Fibroblast of skin of right quadriceps (primary cell): ENCODE results near the gene PIGZ.
"Not testable (repeated sequence)": the region's sequence is repeated elsewhere in the genome, so short reads cannot be mapped to it uniquely, and the experiment has no call there.

Experiments used
- DNase-seq: peaks from one replicate; pipeline ENCODE4 v3.0.0-alpha.2; 2013

Gene PIGZ

DNA sequence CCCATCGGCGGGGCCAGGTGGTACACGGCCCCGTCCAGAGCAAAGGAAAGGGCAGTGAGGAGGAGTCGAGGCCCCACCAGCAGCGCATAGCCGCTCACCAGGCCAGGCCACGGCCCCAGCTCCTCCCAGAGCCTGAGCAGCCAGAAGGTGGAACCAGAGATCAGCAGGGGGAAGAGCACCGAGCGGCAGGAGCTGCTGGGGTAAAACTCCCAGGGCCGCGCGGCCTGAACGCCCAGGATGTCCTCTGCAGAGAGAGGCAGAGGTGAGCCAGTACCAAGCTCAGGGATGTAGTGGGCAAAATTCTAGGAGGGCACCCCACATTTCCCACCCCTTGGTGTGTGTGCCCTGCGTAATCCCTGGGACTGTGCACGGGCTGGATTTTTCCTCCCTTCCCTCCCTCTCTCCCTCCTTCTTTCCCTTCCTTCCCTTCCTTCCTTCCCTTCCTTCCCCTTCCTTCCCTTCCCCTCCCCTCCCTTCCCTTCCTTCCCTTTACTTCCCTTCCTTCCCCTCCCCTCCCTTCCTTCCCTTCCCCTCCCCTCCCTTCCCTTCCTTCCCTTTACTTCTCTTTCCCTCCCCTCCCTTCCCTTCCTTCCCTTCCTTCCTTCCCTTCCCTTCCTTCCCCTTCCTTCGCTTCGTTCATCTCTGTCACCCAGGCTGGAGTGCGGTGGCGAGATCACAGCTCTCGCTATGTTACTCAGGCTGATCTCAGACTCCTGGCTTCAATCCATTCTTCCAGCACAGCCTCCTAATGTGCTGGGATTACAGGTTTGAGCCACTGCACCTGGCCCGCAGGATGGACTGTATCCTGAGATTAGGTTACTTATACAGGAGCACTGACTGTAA lies 20.0 kb downstream of the PIGZ start:
- DNase-seq, result no peak

DNA sequence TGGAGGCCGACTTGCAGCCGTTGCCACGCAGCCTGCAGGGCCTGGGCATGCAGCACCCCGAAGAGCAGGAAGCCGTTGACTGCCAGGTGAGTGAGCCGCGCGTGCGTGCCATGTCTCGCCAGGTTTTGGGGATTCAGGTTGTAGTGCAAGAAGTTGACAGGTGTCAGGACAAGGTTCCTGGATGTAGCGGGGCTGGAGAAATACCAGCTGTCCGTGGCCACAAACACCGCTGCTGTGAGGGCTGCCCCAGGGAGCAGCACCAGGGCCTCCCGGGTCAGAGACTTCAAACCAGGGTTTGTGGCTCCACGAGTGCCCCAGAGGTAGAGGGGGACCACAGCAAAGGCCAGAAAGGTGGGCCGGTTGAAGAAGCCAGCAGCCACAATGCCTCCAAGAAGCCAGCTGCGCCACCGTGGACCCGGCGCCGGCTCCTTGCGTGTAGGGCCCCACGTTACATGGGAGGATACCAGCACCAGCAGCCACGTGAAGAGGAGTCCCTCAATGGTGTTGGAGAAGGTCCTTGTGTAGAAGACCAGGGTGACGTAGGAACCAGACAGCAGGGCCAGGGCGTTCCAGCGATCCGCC lies 20.7 kb downstream of the PIGZ start:
- DNase-seq, result no peak

DNA sequence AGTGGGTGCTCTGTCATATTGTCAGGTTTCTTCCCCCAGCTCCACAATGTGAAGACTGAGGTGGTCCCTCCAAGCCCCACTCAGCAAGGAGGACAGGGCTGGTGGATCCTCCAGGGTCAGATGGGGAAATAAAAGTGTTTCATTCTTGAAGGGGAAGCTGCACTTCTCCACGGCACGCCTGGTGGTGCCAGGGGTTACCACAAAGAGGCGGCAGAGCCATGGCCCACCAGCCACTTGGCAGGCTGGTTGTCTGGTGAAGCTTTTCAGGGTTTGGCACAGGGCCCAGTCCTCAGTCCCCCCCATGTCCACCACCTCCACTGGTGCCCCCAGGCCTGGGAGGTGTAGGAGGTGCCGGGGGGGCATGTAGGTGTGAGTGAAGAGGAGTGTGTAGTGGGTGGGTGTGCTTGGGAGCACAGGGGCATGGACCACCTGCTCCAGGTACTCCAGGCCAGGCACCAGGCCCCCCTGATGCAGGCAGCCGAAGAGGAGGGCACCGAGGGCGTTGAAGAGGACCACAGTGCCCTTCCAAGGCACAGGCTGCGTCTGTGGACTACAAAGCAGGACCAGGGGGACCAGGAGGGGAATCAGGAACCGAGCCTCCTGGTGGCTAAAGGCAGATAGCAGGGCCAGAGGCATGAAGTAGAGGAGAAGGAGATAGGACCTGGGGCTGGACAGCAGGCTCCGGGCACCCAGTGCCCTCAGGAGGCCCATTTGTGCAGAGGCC lies 21.3 kb downstream of the PIGZ start:
- DNase-seq, result no peak

DNA sequence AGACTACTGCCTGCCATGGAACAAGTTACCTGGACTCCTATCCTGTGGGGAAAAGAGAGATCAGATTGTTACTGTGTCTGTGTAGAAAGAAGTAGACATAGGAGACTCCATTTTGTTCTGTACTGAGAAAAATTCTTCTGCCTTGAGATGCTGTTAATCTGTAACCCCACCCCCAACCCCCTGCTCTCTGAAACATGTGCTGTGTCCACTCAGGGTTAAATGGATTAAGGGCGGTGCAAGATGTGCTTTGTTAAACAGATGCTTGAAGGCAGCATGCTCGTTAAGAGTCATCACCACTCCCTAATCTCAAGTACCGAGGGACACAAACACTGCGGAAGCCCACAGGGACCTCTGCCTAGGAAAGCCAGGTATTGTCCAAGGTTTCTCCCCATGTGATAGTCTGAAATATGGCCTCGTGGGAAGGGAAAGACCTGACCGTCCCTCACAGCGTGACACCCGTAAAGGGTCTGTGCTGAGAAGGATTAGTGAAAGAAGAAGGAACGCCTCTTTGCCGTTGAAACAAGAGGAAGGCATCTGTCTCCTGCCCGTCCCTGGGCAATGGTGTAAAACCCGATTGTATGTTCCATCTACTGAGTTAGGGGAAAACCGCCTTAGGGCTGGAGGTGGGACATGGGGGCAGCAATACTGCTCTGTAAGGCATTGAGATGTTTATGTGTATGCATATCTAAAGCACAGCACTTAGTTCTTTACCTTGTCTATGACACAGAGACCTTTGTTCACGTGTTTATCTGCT lies 24.4 kb downstream of the PIGZ start:
- DNase-seq, result not testable (repeated sequence)

DNA sequence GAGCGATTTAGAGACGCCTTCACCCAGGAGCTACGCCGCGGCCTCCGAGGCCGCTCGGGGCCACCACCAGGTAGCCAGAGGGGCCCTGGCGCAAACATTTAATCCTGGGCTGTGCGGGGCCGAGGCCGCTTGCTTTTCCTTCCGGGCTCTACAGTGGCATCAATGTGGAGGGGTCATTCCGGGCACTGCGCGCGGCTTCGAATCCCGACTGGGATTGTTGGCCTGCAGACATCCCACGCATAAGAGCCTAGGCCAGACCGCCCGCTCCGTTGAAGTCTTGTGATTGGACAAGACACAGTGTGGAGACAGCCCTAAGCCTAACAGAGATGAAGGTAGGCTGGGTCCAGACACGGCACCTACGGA lies 25.7 kb downstream of the PIGZ start:
- DNase-seq, result peak; percentile 10

DNA sequence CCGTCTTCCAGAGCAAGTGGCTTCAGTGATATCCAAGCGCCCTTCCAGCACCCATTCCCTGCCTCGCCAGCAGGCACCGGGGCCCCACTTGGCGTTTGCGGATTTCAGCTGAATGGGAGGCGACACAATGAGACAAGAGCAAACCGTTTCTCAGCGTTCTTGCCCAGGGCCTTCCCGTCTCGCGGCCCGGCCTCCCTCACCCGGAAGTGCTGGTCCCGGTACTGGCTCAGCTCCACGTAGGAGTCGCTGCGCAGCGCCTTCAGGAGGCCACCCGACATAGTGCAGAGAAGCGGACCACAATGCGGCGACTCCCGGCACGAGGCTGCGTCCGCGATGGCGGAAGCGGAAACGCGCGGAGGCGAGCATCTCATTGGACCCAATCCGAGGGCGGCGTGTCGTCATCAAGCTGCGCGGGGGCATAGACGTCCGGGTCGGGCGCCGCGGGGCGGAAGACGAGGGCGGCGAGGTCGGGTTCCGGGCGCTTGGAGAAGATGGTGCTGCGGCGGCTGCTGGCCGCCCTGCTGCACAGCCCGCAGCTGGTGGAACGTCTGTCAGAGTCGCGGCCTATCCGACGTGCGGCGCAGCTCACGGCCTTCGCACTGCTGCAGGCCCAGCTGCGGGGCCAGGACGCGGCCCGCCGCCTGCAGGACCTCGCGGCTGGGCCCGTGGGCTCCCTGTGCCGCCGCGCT lies 26.3 kb downstream of the PIGZ start, which contains the start of gene NCBP2:
TSS of gene NCBP2 (minus strand) at position 303 of the 689 bp plus-strand sequence. CDS start at position 278, 25 bp downstream.
- peak; percentile 98 for DNase-seq

DNA sequence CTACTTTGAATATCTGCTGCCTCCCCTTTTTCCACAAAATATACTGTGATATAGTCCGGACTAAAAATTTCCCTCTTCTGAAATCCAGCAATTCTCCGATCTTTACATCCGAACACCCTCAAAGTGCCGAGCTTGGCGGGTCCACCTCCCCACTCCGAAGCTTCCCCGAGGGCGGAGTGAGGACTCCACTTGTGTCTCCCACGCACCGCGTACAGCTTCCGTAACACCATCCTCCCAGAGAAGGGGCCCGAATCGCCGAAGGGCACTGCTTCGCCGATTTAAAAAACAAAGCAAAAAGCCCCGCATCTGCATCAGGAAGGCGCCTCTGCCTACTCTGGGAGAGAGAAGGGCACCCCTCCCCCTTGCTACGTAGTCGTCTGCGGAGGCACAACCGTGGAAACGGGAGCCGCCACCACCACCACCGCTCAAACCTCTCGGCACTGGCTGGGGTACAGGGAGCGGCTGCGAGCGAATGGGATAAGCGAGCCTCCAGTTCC lies 26.9 kb downstream of the PIGZ start:
- DNase-seq, result peak; percentile 29

DNA sequence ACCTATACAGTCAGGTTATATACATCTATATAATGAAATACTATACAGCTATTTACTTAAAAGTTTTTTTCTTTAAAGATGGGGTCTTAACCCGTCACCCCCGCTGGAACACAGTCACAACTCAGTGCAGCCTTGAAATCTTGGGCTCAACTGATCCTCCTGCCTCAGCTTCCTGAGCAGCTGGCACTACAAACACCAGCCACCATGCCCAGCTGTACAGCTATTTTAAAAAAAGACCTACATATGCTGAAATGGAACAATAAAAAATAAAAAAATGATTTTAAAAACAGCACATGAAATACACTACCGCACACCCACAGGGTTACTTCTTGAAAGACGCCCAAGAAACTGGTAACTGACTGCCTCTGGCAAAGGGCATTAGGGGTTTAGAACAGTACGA lies 30.1 kb downstream of the PIGZ start:
- no peak for DNase-seq

DNA sequence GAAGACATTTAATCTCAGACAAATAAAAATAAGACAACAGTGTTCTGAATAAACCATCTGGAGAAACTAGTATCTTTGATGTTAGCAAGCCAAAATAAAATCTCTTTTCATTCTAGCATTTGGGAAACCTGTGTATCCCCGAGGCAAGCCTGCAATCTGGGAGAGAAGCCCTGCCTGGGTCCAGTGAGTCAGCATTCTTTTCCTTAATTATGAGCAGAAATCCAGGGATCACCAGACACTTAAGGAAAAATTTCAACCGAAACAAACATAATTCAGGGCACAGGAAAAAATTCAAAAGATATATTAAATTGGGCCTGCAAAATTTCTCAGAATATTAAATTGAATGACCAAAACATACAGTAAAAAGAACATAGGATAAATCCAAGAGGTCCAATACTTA lies 30.5 kb downstream of the PIGZ start:
- no peak for DNase-seq

DNA sequence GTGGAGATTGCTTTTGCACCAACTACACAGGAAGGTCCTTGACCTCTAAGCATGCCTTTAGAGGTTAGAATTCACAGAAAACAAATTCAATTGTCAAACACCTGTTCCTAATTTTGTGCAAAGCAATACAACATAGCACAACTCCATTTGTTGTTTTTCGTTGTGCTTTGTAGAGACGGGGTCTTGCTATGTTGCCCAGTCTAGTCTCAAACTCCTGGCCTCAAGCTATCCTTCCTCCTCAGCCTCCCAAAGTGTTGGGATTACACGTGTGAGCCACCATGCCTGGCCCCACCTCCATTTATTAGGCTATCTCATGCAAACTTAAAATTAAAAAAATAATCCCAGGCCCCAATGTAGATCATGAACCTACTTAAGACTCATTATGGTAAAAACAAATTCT lies 32.3 kb downstream of the PIGZ start:
- no peak for DNase-seq

DNA sequence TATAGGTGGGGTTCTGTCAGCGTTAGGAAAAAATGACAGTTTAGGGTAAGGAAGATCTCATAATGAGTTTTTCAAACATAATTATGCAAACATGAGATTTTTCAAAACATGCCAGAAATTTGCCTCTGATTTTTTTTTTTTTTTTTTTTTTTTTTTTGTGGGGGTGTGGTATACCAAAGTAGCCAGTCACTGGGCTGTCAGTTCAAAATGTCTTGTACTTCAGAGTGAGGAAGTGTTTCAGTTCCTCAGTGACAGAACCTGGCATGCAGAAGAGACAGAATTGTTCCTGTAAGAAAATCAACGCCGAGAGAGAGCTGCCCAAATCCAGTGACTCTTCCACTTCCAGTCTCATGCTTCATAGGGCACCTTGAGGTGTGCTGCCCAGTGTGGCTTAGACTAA lies 36.0 kb downstream of the PIGZ start:
- DNase-seq, result no peak

DNA sequence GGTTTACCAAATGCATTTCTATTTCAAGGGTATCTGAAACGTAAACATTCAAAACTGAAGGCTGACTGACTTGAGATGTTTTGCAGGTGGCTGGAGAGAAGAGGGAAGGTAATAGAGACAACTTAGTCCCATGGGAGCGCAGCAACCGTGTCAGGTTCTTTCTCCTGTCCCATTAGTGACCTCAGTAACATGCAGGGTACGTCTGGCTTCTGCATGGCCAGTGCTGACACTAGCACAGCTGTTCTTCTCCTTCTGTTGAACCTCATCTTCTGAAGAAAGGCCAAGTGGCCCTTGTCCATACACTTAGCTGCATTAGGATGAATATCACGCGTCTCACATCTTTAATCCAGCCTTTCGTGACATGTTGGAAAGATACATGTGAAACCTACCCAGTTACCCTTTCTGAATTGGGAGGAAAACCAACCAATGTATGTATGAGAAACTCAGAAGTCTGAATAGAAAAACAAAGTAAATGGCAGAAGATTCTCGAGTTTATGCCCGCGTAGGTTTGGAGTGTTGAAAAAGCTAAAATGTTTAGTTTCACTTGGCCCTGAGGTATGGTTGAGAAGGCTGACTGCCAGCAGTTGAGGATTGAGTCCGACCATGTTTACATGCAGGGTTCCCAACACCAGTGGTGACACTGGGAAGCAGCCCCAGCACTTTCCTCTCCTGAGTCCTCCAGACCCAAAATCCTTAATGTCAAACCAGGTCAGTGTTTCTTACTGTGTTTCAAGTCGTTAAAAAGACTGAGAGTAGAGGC lies 36.6 kb downstream of the PIGZ start:
- DNase-seq, result no peak

DNA sequence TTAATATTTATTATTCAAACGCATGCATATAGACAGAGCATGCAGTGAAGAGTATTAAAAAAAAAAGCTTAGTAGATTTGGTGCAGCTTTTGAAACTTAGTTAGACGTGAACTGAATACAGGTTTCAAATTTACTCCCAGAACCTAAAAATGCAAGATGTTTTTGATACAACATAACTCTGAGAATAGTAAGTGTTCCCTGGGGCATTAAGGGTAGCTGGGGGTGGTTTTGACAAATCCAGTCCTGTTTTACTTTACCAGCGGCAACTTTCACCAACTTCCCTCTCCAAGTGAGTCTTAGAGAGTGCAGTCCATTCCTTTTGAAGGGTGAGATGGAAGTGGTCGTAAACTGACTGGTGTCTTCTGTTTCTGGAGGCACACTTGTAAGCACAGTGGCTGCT lies 37.5 kb downstream of the PIGZ start:
- DNase-seq, result no peak

DNA sequence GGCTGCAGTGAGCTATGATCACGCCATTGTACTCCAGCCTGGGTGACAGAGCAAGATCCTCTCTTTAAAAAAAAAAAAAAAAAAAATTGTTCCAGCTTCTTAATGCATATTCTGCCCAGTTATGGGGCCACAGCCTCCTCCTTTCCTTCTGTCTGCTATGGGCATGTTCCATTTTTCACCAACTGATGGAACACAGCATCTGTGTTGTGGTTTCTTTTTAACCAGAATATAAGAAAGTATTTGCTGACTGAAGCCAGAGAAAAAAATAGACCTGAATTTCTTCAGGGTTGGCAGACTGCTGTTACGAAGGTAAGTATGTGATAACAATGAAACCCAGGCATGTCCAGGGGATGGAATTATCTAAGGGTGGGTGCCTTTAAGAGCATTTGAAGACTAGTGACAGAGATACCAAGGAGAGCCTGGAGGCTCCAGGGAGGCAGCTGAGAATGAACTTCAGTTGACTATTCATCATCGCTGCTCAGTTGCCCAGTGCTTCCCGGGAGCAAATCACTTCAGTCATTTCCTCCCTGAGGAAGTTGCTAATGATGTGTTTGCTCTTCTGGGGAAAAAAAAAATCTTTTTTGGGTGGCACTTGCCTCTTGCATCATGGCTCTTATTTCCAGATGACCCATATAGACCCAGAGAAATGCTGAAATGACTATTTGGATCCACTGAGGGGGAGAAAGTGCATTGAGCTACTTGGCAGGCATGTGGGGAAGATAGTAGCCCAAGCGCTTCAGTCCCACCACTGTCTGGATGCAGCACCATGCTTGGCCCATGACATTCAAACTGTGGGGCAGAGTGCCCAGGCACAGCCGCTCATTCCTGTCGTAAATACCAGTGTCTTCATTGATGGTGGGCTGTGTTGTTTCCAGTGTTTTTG lies 40.8 kb downstream of the PIGZ start:
- no peak for DNase-seq

DNA sequence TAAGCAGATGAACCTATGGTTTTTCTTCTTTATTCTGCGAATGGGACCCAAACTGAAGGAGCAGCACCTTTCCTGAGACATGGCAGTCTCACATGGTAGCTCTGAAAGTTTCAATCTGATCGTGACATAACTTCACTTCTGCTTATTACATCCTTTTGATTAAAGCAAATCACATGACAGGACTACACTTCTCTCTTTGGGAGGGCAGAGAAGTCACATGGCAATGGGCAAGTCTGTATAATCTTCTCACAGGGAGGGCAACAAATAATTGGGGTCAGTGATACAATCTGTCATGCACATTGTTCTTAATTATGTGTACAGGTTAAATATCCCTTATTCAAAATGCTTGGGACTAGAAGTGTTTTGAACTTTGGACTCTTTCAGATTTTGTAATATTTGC lies 47.9 kb downstream of the PIGZ start:
- no peak for DNase-seq

DNA sequence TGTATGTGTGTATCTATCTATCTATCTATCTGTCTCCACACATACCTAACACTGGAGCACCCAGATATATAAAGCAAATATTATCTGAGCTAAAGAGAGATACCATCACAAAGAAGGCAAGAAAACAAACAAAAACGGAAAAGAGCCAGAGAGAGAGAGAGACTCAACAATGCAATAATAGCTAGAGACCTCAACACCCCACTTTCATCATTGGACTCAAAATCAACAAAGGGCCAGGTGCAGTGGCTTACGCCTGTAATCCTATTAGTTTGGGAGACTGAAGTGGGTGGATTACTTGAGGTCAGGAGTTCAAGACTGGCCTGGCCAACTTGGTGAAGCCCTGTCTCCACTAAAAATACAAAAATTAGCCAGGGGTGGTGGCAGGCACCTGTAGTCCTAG lies 49.7 kb downstream of the PIGZ start:
- no peak for DNase-seq

DNA sequence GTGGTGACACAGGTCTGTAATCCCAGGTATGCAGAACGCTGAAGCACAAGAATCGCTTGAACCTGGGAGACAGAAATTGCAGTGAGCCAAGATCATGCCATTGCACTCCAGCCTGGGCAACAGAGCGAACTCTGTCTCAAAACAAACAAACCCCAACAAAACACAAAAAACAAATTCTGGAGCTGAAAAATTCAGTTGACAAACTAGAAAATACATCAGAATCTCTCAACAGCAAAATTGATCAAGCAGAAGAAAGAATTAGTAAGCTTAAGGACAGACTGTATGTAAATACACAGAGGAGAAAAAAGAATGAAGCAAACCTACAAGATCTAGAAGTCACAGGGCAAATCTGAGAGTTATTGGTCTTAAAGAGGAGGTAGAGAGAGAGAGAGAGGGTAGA lies 51.6 kb downstream of the PIGZ start:
- DNase-seq, result no peak

DNA sequence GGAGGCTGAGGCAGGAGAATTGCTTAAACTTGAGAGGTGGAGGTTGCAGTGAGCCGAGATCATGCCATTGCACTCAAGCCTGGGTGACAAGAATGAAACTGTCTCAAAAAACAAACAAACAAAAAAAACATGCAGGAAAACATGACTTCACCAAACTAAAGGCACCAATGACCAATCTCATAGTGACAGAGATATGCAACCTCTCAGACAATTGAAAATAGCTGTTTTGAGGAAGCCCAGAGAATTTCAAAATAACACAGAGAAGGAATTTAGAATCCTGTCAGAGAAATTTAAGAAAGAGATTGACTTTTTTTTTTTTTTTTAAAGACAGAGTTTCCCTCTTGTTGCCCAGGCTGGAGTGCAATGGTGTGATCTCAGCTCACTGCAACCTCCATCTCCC lies 52.4 kb downstream of the PIGZ start:
- no peak for DNase-seq

DNA sequence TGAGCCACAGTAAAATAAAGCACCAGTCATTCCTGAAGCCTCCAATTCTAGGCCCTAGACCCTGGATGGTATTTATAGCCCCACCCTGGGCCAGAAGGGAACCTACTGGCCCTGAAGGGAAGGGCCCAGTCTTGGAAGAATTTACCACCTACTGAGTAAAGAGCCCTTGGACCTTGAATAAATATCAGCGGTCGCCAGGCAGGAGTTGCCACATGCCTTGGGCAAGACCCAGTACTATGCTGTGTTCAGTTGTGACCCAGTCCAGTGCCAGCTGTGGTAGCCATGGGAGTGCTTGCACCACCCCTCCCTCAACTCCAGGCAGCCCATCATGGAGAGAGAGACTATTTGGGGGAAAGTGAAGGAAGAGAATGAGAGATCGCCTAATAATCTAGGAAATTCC lies 53.3 kb downstream of the PIGZ start:
- DNase-seq, result no peak

DNA sequence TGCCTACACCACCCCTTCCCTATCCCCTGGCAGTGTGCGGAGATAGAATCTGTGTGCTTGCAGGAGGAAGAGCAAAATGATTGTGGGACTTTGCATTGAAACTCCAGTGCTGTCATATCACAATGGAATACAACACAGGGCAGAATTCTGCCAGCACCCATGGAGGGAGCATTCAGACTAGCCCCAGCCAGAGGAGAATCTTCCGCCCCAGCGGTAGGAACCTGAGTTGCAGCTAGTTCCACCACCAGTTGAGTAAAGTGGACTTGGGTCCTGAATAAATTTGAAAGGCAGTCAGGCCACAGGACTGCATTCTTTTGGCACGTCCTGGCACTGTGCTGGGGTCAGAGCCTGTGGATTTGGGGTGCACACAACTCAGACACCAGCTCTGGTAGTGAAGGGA lies 53.8 kb downstream of the PIGZ start:
- DNase-seq, result no peak

DNA sequence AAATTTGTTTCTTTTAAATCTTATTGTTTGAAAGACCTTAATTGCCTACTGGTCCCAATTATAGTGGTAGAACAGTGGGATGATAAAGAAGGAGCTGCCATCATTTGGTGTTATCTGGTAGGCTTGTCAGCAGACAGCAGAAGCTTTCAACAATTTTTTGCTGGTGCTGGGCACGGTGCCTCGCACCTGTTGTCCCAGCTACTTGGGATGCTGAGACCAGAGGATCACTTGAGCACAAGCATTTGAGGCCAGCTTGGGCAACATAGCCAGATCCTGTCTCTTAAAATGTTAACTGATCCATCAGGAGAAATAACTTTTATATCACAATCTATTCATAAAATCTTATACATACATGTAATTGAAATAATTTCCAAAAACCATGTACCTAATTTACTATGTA lies 64.9 kb downstream of the PIGZ start:
- DNase-seq, result no peak
